G401 (cell line): ENCODE results near the gene TMEM255A. TPM values are rescaled to one million over a fixed set of nuclear protein-coding genes. Genes with fewer than 3 reads are reported as not detected.

Source experiments
- DNase-seq: peaks from one replicate; pipeline ENCODE4 v3.0.0-alpha.2; 2015; ENCODE audit warnings: low spot score
- in situ Hi-C: cut with HindIII; loops from 2 replicates; pipeline ENCODE4 v1.10.0; 2016; ENCODE audit warnings: low sequenced_read_pairs, mixed read lengths
- total RNA-seq: library from RNA; depleted of rRNA; stranded (reverse); fragments of >200 nt; shearing (Covaris generic); gene quantifications from 2 replicates; pipeline ENCODE4 v1.2.3, GENCODE V29; 2014

Gene TMEM255A
- total RNA-seq, 1 experiment from 2014 or later: not detected

- no peak for DNase-seq
- in situ Hi-C loops: no loop called here
Observed at GRCh38 chrX:120274958-120275357, 36.3 kb downstream of the TMEM255A start.

GRCh38 chrX:120274145-120274544, 37.1 kb downstream of the TMEM255A start:
- in situ Hi-C loops: no loop called here
- DNase-seq: no peak

- in situ Hi-C loops: no loop called here
- no peak for DNase-seq
Observed at GRCh38 chrX:120271218-120271617, 40.0 kb downstream of the TMEM255A start.

- DNase-seq: no peak
- in situ Hi-C loops: no loop called here
Observed at GRCh38 chrX:120270567-120270966, 40.7 kb downstream of the TMEM255A start.

- in situ Hi-C loops: no loop called here
- no peak for DNase-seq
Observed at GRCh38 chrX:120269373-120270035, 41.8 kb downstream of the TMEM255A start.

GRCh38 chrX:120264341-120264740, 46.9 kb downstream of the TMEM255A start:
- in situ Hi-C loops: no loop called here
- DNase-seq: no peak

- in situ Hi-C loops: no loop called here
Observed at GRCh38 chrX:120262859-120263708, 48.2 kb downstream of the TMEM255A start.

GRCh38 chrX:120260369-120260768, 50.9 kb downstream of the TMEM255A start:
- in situ Hi-C loops: no loop called here
- no peak for DNase-seq

More at GRCh38 chrX:120262859-120263708, 48.2 kb downstream of the TMEM255A start:
- DNase-seq: no peak

GRCh38 chrX:120253784-120254183, 57.5 kb downstream of the TMEM255A start:
- in situ Hi-C loops: no loop called here
- DNase-seq: no peak

GRCh38 chrX:120251471-120252011, 59.7 kb downstream of the TMEM255A start:
- peak; percentile 34 for DNase-seq

GRCh38 chrX:120250522-120251271, 60.6 kb downstream of the TMEM255A start, which contains the start of gene ZBTB33:
TSS of gene ZBTB33 (plus strand) at chrX:120250812. CDS start at chrX:120253416, 2,604 bp downstream.
- peak; percentile 92 for DNase-seq
- in situ Hi-C loops: no loop called here

More at GRCh38 chrX:120251471-120252011, 59.7 kb downstream of the TMEM255A start:
- in situ Hi-C loops: no loop called here

- DNase-seq: peak; percentile 78
- in situ Hi-C loops: no loop called here
Observed at GRCh38 chrX:120244735-120245498, 66.3 kb downstream of the TMEM255A start.

GRCh38 chrX:120244395-120244734, 66.9 kb downstream of the TMEM255A start:
- no peak for DNase-seq
- in situ Hi-C loops: no loop called here

GRCh38 chrX:120242813-120243212, 68.4 kb downstream of the TMEM255A start:
- in situ Hi-C loops: no loop called here
- DNase-seq: no peak

- in situ Hi-C loops: no loop called here
- DNase-seq: no peak
Observed at GRCh38 chrX:120238933-120239332, 72.3 kb downstream of the TMEM255A start.

GRCh38 chrX:120236687-120237479, 74.4 kb downstream of the TMEM255A start:
- no peak for DNase-seq
- in situ Hi-C loops: no loop called here

- DNase-seq: no peak
- in situ Hi-C loops: no loop called here
Observed at GRCh38 chrX:120235284-120235683, 76.0 kb downstream of the TMEM255A start.
